ENCODE data around the gene UNC13D. TPM values are rescaled to one million over a fixed set of nuclear protein-coding genes. Genes with fewer than 3 reads are reported as not detected.

UNC13D gene
- total and polyA plus RNA-seq, 8 donors, result 4.7 to 29.0 (median 12.6) TPM

- H3K4me1 ChIP-seq, result peaks cover 6 to 9% (median 7%) of the 10 kb centered on the region in 3 donors
- H3K4me3 ChIP-seq, result no peak overlapping the region
- DNase-seq, result no peak
- H3K9me3 ChIP-seq, result no peaks in the 10 kb centered on the region
- no peak for FAIRE-seq
- 80 to 84% methylated on average over 6 of the region's 6 CpGs for WGBS, 2 donors
- H3K36me3 ChIP-seq, result no peaks in the 10 kb centered on the region
- TF ChIP-seq, protein P1, sequence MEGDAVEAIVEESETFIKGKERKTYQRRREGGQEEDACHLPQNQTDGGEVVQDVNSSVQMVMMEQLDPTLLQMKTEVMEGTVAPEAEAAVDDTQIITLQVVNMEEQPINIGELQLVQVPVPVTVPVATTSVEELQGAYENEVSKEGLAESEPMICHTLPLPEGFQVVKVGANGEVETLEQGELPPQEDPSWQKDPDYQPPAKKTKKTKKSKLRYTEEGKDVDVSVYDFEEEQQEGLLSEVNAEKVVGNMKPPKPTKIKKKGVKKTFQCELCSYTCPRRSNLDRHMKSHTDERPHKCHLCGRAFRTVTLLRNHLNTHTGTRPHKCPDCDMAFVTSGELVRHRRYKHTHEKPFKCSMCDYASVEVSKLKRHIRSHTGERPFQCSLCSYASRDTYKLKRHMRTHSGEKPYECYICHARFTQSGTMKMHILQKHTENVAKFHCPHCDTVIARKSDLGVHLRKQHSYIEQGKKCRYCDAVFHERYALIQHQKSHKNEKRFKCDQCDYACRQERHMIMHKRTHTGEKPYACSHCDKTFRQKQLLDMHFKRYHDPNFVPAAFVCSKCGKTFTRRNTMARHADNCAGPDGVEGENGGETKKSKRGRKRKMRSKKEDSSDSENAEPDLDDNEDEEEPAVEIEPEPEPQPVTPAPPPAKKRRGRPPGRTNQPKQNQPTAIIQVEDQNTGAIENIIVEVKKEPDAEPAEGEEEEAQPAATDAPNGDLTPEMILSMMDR (IDR thresholded peaks at IDR 0.05), result no peak
- H3K27me3 ChIP-seq, result no peaks in the 10 kb centered on the region
- ATAC-seq, result no peak
- intact Hi-C loops (cut with DNase I), result no loop called here
- no peak overlapping the region for H3K27ac ChIP-seq
Observed at GRCh38 chr17:75791254-75791653, 53.0 kb downstream of the UNC13D start.

- peak; percentile 89 to 98 (median 94) for DNase-seq
- H3K4me3 ChIP-seq, result peak overlapping the region; percentile 47 to 62 (median 55)
- WGBS, 2 donors, result 6 to 8% methylated on average over 40 to 43 of the region's 43 CpGs
- TF ChIP-seq, protein P1 (IDR thresholded peaks at IDR 0.05), result no peak
- peaks cover 16 to 42% (median 34%) of the 10 kb centered on the region in 3 donors for H3K4me1 ChIP-seq
- peak overlapping the region; percentile 98 to 100 (median 100) for H3K27ac ChIP-seq
- FAIRE-seq, result no peak
- H3K36me3 ChIP-seq, result no peaks in the 10 kb centered on the region
- no peaks in the 10 kb centered on the region for H3K9me3 ChIP-seq
- intact Hi-C loops (cut with DNase I), result no loop called here
- ATAC-seq, result peak; percentile 76 to 85 (median 80)
- no peaks in the 10 kb centered on the region for H3K27me3 ChIP-seq
Observed at GRCh38 chr17:75785016-75785890, 59.0 kb downstream of the UNC13D start.

DNA sequence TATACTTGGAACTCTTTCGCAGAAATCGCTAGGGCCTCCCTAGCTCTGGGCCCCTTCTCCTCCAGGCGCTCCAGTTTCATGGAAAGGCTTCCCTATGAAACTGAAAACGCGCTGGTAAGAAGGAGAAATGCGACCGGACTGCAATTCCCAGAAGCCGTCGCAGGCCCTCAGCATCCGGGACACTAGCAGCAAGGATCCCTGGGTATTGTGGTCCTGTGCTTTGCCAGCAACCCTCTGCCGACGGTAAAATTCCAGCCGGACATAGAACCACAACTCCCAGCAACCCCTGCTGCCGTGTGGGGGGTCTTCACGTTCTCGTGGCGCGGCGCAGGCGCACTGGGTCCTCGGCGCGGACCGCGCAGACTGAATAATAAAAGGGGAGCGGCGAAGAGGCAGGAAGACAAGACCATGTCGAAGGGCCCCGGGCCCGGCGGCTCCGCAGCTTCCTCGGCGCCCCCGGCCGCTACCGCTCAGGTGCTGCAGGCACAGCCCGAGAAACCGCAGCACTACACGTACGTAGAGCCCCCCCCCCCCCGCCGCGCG lies 59.7 kb downstream of the UNC13D start, which contains the start of gene UNK:
Gene UNK (plus strand): TSS at position 334 of the 543 bp plus-strand sequence. CDS start 75 bp downstream, at position 409.
- H3K9me3 ChIP-seq, result no peaks in the 10 kb centered on the region
- H3K4me1 ChIP-seq, result peaks cover 16 to 42% (median 34%) of the 10 kb centered on the region in 3 donors
- peak within 1 kb of the TSS; percentile 98 to 100 (median 100) for H3K27ac ChIP-seq
- DNase-seq (peak; percentile 92 to 99 (median 98)), ATAC-seq (peak; percentile 81 to 90 (median 85)), FAIRE-seq (peak; percentile 20)
- H3K4me3 ChIP-seq, result peak within 1 kb of the TSS; percentile 47 to 62 (median 55)
- intact Hi-C loops (cut with DNase I), result no loop called here
- 0 to 1% methylated on average over 44 to 45 of the region's 45 CpGs for WGBS, 2 donors
- no peaks in the 10 kb centered on the region for H3K27me3 ChIP-seq
- no peaks in the 10 kb centered on the region for H3K36me3 ChIP-seq
- TF ChIP-seq, protein P1 (IDR thresholded peaks at IDR 0.05), result no peak

DNA sequence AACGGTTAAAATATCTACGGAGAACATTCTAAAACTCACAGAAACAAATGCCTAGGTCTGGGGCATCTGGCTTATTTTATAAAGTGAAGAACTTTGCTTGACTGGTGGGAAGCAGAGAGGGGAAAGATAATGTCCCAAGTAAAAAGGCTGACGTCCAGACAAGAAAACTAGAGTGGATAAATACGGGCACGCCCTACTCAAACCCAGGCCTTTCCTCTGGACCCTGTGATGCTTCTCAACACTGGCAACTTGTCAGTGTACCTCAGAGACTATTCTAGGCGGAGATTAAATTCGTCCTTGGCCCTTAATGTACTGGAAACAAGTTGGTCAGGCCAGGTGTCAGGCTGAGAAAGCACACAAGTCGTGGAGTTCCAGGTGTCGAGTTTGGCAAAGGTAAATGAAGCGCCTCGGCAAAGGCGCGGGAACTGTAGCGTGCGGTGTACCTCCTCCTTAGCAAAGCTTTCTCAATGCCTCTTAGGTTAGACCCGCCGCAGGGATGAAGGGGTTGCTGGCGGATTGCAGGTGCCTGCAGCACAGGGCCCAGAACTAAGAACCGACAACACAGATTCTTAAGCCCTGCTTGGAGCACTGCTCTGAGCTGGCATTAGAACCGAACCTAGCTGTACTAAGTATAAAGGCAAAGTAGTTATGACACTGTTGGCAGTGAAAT lies 60.3 kb downstream of the UNC13D start:
- Histone ChIP-seq H3K9me3 (no peaks in the 10 kb centered on the region), H3K27ac (peak overlapping the region; percentile 98 to 100 (median 100)), H3K4me1 (peaks cover 16 to 42% (median 34%) of the 10 kb centered on the region in 3 donors), H3K36me3 (peaks cover 0 to under 1% (median 0%) of the 10 kb centered on the region in 3 donors), H3K27me3 (no peaks in the 10 kb centered on the region), H3K4me3 (peak overlapping the region; percentile 8 to 62 (median 55))
- DNase-seq (peak; percentile 71 to 83 (median 75)), ATAC-seq (peak; percentile 5 to 8 (median 6)), FAIRE-seq (no peak)
- TF ChIP-seq, protein P1 (IDR thresholded peaks at IDR 0.05), result no peak
- intact Hi-C loops (cut with DNase I), result no loop called here
- 11 to 12% methylated on average over 20 of the region's 20 CpGs for WGBS, 2 donors

Measured in pancreas (tissue), 10 donors.